HG03175 (cell line): ENCODE data around the gene MLLT6.

Experiments used
- ATAC-seq: cut with Tn5 transposase; IDR thresholded peaks from one replicate; pipeline ENCODE4 v1.9.1; 2021; ENCODE audit warnings: mild to moderate bottlenecking, moderate library complexity; ENCODE audit not compliant: unreplicated experiment

Gene MLLT6

GRCh38 chr17:38706505-38707216, 1.6 kb downstream of the MLLT6 start:
- no peak for ATAC-seq

GRCh38 chr17:38707678-38708351, 2.7 kb downstream of the MLLT6 start:
- no peak for ATAC-seq

GRCh38 chr17:38709104-38709820, 4.2 kb downstream of the MLLT6 start:
- ATAC-seq, result no peak

GRCh38 chr17:38709864-38710603, 5.0 kb downstream of the MLLT6 start:
- no peak for ATAC-seq

- no peak for ATAC-seq
Measured at GRCh38 chr17:38710604-38710962, 5.5 kb downstream of the MLLT6 start.

- ATAC-seq, result no peak
Measured at GRCh38 chr17:38710985-38711384, 5.9 kb downstream of the MLLT6 start.

- no peak for ATAC-seq
Measured at GRCh38 chr17:38711792-38712571, 6.9 kb downstream of the MLLT6 start.

GRCh38 chr17:38712593-38712992, 7.5 kb downstream of the MLLT6 start:
- ATAC-seq, result no peak

GRCh38 chr17:38713456-38714075, 8.5 kb downstream of the MLLT6 start:
- ATAC-seq, result no peak

- ATAC-seq, result no peak
Measured at GRCh38 chr17:38715216-38715943, 10.3 kb downstream of the MLLT6 start.

GRCh38 chr17:38716368-38717005, 11.4 kb downstream of the MLLT6 start:
- no peak for ATAC-seq

GRCh38 chr17:38717139-38717745, 12.2 kb downstream of the MLLT6 start:
- no peak for ATAC-seq

GRCh38 chr17:38719289-38719942, 14.3 kb downstream of the MLLT6 start:
- no peak for ATAC-seq

GRCh38 chr17:38719943-38720641, 15.0 kb downstream of the MLLT6 start:
- no peak for ATAC-seq

GRCh38 chr17:38720941-38721340, 15.9 kb downstream of the MLLT6 start:
- no peak for ATAC-seq

- no peak for ATAC-seq
Measured at GRCh38 chr17:38721802-38722201, 16.7 kb downstream of the MLLT6 start.

- no peak for ATAC-seq
Measured at GRCh38 chr17:38724337-38724988, 19.4 kb downstream of the MLLT6 start.
